GM12878 (cell line): ENCODE data around the gene MOB2. TPM values are rescaled to one million over a fixed set of nuclear protein-coding genes. Genes with fewer than 3 reads are reported as not detected.

Experiments used
- ATAC-seq: fragments of 200-7000 bp; cut with Tn5 transposase; 3 replicates; pipeline ENCODE4 v1.9.1; 2020; ENCODE audit warnings: mild to moderate bottlenecking, moderate library complexity
- BruUV-seq: library from RNA; stranded (reverse); fragments of 400-500 nt; replicated peaks from 2 replicates; lab custom pipeline; 2021; lab: Mats Ljungman, UMichigan
- CTCF ChIA-PET: fragments of 300-600 bp; sonication (Branson Sonifier 250); formaldehyde crosslinking; extraction: SDS; loops from one replicate; lab custom pipeline; 2021; ENCODE audit warnings: inconsistent platforms; lab: Yijun Ruan, JAX
- POLR2A ChIA-PET: fragments of 350-600 bp; formaldehyde crosslinking; extraction: SDS; loops from one replicate; lab custom pipeline; 2021; ENCODE audit warnings: inconsistent platforms; lab: Charles Lee
- RAD21 ChIA-PET: fragments of 300-600 bp; sonication (Branson Sonifier 250); formaldehyde crosslinking; loops from one replicate; lab custom pipeline; 2023; ENCODE audit warnings: antibody characterized with exemption; ENCODE audit not compliant: unreplicated experiment; lab: Charles Lee
- SMC1A ChIA-PET: fragments of 300-600 bp; sonication (Branson Sonifier 250); formaldehyde crosslinking; loops from one replicate; lab custom pipeline; 2023; ENCODE audit not compliant: unreplicated experiment, uncharacterized antibody; lab: Charles Lee
- DNase-seq: peaks from one replicate; pipeline ENCODE4 v3.0.0-alpha.2; 2011; ENCODE audit warnings: low read depth, low spot score
- FAIRE-seq: peaks from 3 replicates; lab custom pipeline; 2011; peaks lifted over from hg19 to GRCh38; lab: Jason Lieb, UNC
- H2AFZ ChIP-seq: 2 replicates; pipeline ENCODE4 v1.6.0; 2011; ENCODE audit warnings: low read depth, low read length, control low read depth; ENCODE audit not compliant: control insufficient read depth
- H3K27ac ChIP-seq: 2 replicates; pipeline ENCODE4 v1.5.1; 2011; ENCODE audit warnings: control low read depth; ENCODE audit not compliant: control insufficient read depth, insufficient read depth
- H3K27me3 ChIP-seq, 2 experiments: replicated peaks in 1 of 2; 2 replicates each; pipeline versions ENCODE4 v1.6.0 to v1.6.1; 2011; ENCODE audit warnings: low read length in 1 of 2; ENCODE audit not compliant: control insufficient read depth in 2 of 2, insufficient read depth in 2 of 2
- H3K36me3 ChIP-seq, 2 experiments: 2 replicates each; pipeline ENCODE4 v1.5.1; 2011; ENCODE audit warnings: low read length in 1 of 2; ENCODE audit not compliant: control insufficient read depth in 2 of 2, insufficient read depth in 2 of 2
- H3K4me1 ChIP-seq: 2 replicates; pipeline ENCODE4 v1.6.1; 2011; ENCODE audit warnings: mild to moderate bottlenecking, low read length, moderate library complexity, mixed read lengths; ENCODE audit not compliant: control insufficient read depth, insufficient read depth
- H3K4me2 ChIP-seq: 2 replicates; pipeline ENCODE4 v1.6.0; 2011; ENCODE audit warnings: control low read depth; ENCODE audit not compliant: control insufficient read depth, insufficient read depth
- H3K4me3 ChIP-seq: fragments of 200-600 bp; sonication (generic); 2 replicates; pipeline ENCODE4 v1.5.1; 2016
- H3K79me2 ChIP-seq: 2 replicates; pipeline ENCODE4 v1.6.0; 2011; ENCODE audit warnings: low read length; ENCODE audit not compliant: control insufficient read depth, insufficient read depth
- H3K9ac ChIP-seq: 2 replicates; pipeline ENCODE4 v1.8.0; 2011; ENCODE audit warnings: low read length, control low read depth, mixed read lengths; ENCODE audit not compliant: control insufficient read depth, insufficient read depth
- H3K9me3 ChIP-seq: replicated peaks from 3 replicates; pipeline ENCODE4 v1.5.1; 2011; ENCODE audit warnings: mild to moderate bottlenecking, low read length; ENCODE audit not compliant: control insufficient read depth, insufficient read depth
- H4K20me1 ChIP-seq: 2 replicates; pipeline ENCODE4 v1.6.0; 2011; ENCODE audit not compliant: control insufficient read depth, insufficient read depth
- ASH2L ChIP-seq: fragments of 300-600, 200-600 bp; sonication (generic); IDR thresholded peaks from 2 replicates; pipeline ENCODE4 v1.6.1; 2017; ENCODE audit warnings: low read depth, mild to moderate bottlenecking, borderline replicate concordance
- BMI1 ChIP-seq: fragments of 450-650 bp; IDR thresholded peaks from 2 replicates; pipeline ENCODE4 v1.6.1; 2016; ENCODE audit warnings: mild to moderate bottlenecking, moderate library complexity, borderline replicate concordance
- FOXM1 ChIP-seq: IDR thresholded peaks from 2 replicates; pipeline ENCODE4 v1.6.1; 2012; ENCODE audit warnings: low read depth, mild to moderate bottlenecking, inconsistent platforms, low read length, moderate library complexity
- GATAD2B ChIP-seq: fragments of 450-650 bp; conservative IDR thresholded peaks from 2 replicates; pipeline ENCODE4 v1.6.1; 2017; ENCODE audit warnings: low read depth, mild to moderate bottlenecking, moderate library complexity
- POLR2AphosphoS5 ChIP-seq: IDR thresholded peaks from 2 replicates; pipeline ENCODE4 v1.6.1; 2011; ENCODE audit warnings: mild to moderate bottlenecking, low read length, inconsistent platforms
- RBBP5 ChIP-seq: fragments of 200-600 bp; sonication (generic); conservative IDR thresholded peaks from 2 replicates; pipeline ENCODE4 v1.6.1; 2016
- TBL1XR1 ChIP-seq: IDR thresholded peaks from 2 replicates; pipeline ENCODE4 v1.6.1; 2012; ENCODE audit warnings: low read depth, low read length, improper control_type of control experiment
- ZNF622 ChIP-seq: fragments of 450-650 bp; IDR thresholded peaks from 2 replicates; pipeline ENCODE4 v1.6.1; 2017; ENCODE audit warnings: mild to moderate bottlenecking, inconsistent platforms
- WGBS: methylation state at CpG from one replicate; pipeline ENCODE4 v1.1.6; 2016; ENCODE audit warnings: low lambda C conversion rate; ENCODE audit not compliant: insufficient replicate concordance, insufficient coverage; ENCODE audit errors: missing lambda C conversion rate; 5-methylcytosine and 5-hydroxymethylcytosine counted together
- in situ Hi-C: fragments of 300-500 bp; cut with MboI; formaldehyde crosslinking; loops from 9 replicates; pipeline ENCODE4 v1.14.3; 2018; ENCODE audit warnings: mixed read lengths
- intact Hi-C: fragments of 100-400 bp; cut with micrococcal nuclease; formaldehyde crosslinking; loops from one replicate; pipeline ENCODE4 v1.14.2; 2022; ENCODE audit not compliant: unreplicated experiment
- polyA plus RNA-seq, 11 experiments: library from polyadenylated mRNA; depleted of rRNA in 4 of 11; unstranded in 6 of 11; stranded (reverse) in 5 of 11; fragments of >200 nt; fragmentation: Nextera tagmentation in 4 of 11; fragmentation: Illumina TruSeq in 1 of 11; extraction: Ambion mirVana in 4 of 11; extraction: Trizol in 1 of 11; gene quantifications; 1 replicate in 1 of 11; 2 replicates in 10 of 11; pipeline versions ENCODE4 v1.2.1 to v1.2.3, GENCODE V29; 2011 to 2016; ENCODE audit warnings: inconsistent platforms in 2 of 11, missing spikeins in 2 of 11, low read depth in 1 of 11
- total RNA-seq, 4 experiments: library from RNA; depleted of rRNA in 3 of 4; stranded (reverse); fragments of >200 nt in 3 of 4; fragmentation: Illumina TruSeq in 1 of 4; extraction: Trizol in 1 of 4; gene quantifications; 2 replicates each; pipeline versions ENCODE4 v1.2.1 to v1.2.3, GENCODE V29; 2013 to 2021
- TF ChIP-seq, protein P1 (sequence below): IDR thresholded peaks from 2 replicates; pipeline ENCODE4 v1.6.1; 2011; ENCODE audit warnings: low read depth, low read length, improper control_type of control experiment, borderline replicate concordance
- TF ChIP-seq, protein P2 (sequence below): fragments of 150-350 bp; IDR thresholded peaks from 2 replicates; pipeline ENCODE4 v1.6.1; 2014; ENCODE audit warnings: mild to moderate bottlenecking, low read depth, low read length

The MOB2 gene
- total and polyA plus RNA-seq, 10 of the 15 experiments (the other 5 are each of a cell fraction or from before 2014, with no cell fraction given): 0.10 to 34.6 (median 15.5) TPM

DNA sequence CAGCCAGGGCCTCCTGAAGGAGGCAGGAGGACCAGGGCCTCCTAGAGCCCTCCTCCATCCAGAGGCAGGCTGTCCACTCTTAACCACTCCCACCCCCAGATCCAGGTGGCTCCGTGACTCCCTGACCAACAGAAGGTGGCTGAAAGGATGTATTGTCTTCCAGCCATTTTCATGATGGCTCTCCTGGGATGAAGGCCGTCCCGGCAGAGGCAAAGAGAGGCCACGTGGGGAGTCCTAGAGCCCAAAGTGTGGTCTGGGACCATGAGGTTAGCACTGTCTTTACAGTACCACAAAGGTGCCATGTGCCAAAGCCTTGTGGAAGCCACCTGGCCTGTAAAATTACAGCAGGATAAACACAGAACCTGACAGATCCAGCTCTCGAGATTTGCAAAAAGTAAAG is 43.2 kb upstream of the MOB2 start:
- ChIA-PET SMC1A (no interaction called here), CTCF (no interaction called here), RAD21 (no interaction called here), POLR2A (no interaction called here)
- BruUV-seq: no TSS peak
- H3K27me3 ChIP-seq: no peaks in the 10 kb centered on the region
- ATAC-seq: no peak
- H3K9me3 ChIP-seq: no peaks in the 10 kb centered on the region
- intact Hi-C loops (no loop called here), in situ Hi-C loops (no loop called here)
- H3K79me2 ChIP-seq: no peaks in the 10 kb centered on the region; the same call in 1 of the 2 replicates
- H3K4me2 ChIP-seq: no peak overlapping the region
- H4K20me1 ChIP-seq: peaks cover 7% of the 10 kb centered on the region; the same call in 1 of the 2 replicates
- H3K36me3 ChIP-seq: peaks cover 0 to 3% of the 10 kb centered on the region in 2 experiments; a peak in 3 of 4 replicates
- WGBS: 78% methylated on average over 5 of the region's 5 CpGs
- H3K27ac ChIP-seq: no peak overlapping the region
- no peak overlapping the region for H3K9ac ChIP-seq
- no peak for FAIRE-seq
- H3K4me1 ChIP-seq: no peaks in the 10 kb centered on the region
- H2AFZ ChIP-seq: no peak overlapping the region
- no peak overlapping the region for H3K4me3 ChIP-seq
- DNase-seq: no peak
- TF ChIP-seq, protein P1, sequence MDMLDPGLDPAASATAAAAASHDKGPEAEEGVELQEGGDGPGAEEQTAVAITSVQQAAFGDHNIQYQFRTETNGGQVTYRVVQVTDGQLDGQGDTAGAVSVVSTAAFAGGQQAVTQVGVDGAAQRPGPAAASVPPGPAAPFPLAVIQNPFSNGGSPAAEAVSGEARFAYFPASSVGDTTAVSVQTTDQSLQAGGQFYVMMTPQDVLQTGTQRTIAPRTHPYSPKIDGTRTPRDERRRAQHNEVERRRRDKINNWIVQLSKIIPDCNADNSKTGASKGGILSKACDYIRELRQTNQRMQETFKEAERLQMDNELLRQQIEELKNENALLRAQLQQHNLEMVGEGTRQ: no peak
- TF ChIP-seq GATAD2B: no peak
- no peak for TF ChIP-seq FOXM1
- TF ChIP-seq BMI1: no peak
- TF ChIP-seq ASH2L: no peak
- TF ChIP-seq, protein P2, sequence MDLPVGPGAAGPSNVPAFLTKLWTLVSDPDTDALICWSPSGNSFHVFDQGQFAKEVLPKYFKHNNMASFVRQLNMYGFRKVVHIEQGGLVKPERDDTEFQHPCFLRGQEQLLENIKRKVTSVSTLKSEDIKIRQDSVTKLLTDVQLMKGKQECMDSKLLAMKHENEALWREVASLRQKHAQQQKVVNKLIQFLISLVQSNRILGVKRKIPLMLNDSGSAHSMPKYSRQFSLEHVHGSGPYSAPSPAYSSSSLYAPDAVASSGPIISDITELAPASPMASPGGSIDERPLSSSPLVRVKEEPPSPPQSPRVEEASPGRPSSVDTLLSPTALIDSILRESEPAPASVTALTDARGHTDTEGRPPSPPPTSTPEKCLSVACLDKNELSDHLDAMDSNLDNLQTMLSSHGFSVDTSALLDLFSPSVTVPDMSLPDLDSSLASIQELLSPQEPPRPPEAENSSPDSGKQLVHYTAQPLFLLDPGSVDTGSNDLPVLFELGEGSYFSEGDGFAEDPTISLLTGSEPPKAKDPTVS: no peak
- TF ChIP-seq POLR2AphosphoS5: no peak
- no peak for TF ChIP-seq RBBP5
- TF ChIP-seq ZNF622: no peak
- TF ChIP-seq TBL1XR1: no peak
- TF ChIP-seq, all 136 proteins: peak for 0
